HG03064 (cell line): ENCODE data around the gene USP3.
"Not testable (repeated sequence)": the region's sequence is repeated elsewhere in the genome, so short reads cannot be mapped to it uniquely, and the experiment has no call there.

Experiments used
- ATAC-seq: cut with Tn5 transposase; IDR thresholded peaks from one replicate; pipeline ENCODE4 v1.9.1; 2021; ENCODE audit warnings: low read depth; ENCODE audit not compliant: unreplicated experiment

The USP3 gene

GRCh38 chr15:63509955-63510940 lies 5.9 kb downstream of the USP3 start:
- no peak for ATAC-seq

- ATAC-seq, result no peak
Observed at GRCh38 chr15:63512148-63512547, 7.8 kb downstream of the USP3 start.

DNA sequence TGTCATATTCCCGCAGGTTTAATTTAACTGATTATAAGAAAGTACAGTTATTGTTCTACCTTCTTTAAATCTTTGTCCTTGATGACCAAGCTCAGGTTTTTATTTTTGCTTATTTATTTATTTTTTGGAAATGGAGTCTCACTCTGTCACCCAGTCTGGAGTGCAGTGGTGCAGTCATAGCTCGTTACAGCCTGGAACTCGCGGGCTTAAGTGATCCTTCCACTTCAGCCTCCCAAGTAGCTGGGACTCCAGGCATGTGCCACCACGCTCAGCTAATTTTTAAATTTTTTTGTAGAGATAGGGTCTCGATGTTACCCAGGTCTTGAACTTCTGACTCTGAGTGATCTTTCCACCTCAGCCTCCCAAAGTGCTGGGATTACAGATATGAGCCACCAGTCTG lies 8.9 kb downstream of the USP3 start:
- no peak for ATAC-seq

DNA sequence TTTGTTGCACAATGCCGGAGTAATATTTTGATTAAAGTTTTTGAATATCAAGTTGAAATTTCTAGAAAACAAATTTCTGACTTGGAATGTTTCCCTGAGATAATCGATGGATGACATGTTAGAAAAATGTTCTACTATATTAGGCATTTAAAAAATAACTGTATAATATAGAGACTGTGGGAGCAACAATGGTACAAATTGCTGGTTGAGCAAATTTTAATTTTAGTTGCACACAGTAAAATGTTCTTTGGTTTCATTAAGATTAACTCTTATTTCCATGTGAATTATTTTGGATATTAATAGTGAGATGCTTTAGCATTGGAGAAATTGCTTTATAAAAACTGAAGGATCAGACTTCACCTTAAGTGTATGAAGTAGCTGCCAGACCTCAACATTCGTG lies 9.3 kb downstream of the USP3 start:
- no peak for ATAC-seq

DNA sequence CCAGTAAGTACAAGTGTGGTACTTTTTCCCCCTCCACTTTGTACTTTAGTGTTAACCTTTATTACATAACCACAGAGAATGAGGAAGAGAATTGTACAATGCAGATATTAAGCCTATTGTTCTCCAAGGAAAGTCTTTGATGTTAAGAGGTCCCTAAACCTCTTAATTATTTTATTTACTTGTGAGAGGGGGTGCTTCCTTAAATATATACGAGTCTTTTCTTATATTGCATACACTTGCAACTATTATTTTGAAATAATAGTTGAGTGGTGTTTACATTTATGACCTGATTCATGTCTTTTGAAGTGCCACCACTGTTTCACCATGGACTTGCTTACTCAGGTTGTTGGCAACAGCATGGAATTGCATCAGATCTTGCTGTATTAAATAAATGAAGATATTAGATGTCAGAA lies 10.1 kb downstream of the USP3 start:
- no peak for ATAC-seq

GRCh38 chr15:63517202-63517601 lies 12.8 kb downstream of the USP3 start:
- no peak for ATAC-seq

GRCh38 chr15:63517628-63518027 lies 13.2 kb downstream of the USP3 start:
- ATAC-seq, result no peak

DNA sequence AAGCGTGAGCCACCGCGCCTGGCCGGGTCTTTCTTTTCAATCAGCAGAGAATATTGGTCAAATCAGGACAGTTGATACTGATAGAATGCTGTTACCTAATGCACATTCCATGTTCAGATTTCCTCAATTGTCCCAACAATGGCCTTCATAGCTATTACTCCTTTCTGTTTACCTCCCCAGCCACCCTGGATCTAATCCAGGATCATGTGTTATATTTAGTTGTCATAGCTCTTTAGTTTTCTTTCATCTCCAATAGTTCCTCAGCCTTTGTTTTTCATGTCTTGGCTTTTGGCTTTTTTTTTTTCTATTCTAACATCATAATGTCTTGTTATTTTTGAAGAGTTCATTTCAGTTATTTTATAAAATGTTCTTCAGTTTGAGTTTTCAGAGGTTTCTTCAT lies 14.6 kb downstream of the USP3 start:
- no peak for ATAC-seq

DNA sequence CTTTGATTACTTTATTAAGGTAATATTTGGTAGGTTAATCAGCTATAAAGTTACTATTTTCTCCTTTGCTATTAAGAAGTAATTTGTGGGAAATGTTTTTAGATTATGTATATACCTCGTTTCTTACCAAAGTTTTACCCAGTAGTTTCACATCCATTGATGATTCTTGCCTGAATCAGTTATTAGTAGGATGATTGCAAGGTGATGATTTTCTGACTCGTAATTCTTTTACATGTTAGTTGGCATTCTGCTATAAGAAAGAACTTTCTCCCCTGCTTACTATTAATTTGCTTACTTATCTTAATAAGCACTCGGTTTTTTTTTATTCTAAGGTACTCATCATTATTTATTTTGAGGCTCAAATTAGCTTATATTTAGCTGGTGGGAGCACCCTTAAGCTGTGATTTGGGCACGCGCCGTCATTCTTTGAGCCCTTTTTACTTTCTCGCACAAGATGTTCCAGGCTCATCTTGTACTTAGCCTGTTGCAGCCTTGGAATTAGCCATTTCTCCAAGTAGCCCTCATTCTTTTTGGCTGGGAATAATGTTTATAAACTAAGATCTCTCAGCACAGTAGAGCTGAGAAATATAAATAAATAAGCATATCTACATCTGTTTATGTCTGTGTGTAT lies 15.3 kb downstream of the USP3 start:
- ATAC-seq, result no peak

- not testable (repeated sequence) for ATAC-seq
Observed at GRCh38 chr15:63520462-63520861, 16.1 kb downstream of the USP3 start.

DNA sequence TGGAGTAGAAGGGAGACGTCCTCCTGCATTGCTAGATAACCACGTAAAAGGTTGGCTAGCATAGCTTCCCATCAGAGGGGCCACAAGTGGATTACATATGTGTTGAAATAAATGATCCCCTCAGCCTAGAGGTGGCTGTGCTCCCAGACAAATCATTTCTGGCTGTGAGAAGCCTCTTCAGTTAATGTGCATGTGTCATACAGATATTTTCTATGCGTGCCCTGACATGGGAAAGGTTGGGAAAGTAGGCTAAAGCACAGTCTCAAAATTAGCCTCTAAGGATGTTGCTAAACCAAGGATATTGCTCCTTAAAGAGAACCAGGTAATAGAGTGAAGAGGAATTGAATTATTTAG lies 17.8 kb downstream of the USP3 start:
- ATAC-seq, result no peak

DNA sequence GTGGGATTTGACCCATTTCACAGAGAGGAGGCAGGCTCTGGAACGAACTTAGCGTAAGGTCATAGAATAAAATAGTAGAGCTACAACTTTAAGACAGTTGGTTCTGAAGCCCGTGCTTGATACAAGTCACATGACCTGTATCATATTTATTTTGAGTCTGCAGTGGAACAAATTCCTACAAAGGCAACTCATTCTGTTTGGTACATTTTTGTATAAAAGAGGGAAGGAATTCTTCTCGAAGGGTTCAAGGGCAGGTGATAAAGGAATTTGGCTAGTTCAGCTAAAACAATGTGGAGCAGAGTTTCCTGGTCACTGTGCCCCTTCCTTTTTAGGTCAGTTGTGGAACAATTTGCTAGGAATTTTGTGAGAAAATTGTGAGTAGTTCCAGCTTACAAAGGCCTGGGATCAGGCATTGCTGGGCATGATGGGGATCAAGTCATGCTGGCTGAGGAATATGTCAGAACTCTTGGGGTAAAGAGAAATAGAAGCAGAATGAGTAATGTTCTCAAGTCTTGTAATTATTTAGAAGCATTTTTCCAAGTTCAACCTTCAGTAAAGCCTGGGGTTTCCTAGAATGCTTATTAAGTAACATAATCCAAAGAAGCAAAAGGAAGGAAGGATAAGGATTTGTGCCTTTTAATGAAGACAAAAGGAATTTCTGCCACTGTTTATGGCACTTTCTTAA lies 19.1 kb downstream of the USP3 start:
- no peak for ATAC-seq

DNA sequence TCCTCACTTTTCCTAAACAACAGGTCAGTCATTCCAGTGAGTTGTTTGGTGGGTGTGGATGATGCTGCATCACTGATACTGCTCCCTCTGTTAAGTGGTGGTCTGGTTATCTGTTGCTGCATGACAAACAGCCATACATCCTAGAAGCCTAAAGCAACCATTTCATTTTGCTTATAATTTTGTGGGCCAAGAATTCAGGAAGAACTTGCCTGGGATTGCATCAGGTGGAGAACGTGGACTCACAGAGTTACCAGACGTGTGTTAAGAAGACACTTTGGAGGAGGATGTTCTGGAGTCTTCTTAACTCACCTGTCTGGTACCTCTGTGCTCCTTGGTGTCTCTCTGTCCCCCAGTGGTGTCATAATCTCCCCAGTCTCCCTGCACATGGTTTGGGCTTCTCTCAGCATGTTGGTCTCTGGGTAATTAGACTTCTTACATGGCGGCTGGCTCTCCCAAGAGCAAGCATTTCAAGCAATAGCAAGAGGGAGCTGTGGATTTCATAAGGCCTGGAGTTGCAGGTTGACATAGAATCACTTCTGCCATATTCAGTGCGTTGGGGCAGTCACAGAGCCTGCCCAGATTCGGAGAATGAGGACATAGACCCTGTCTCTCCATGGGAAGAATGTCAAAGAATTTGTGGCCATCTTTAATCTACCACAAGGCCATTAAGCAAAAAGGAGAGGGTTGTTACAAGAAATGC lies 20.1 kb downstream of the USP3 start:
- ATAC-seq, result no peak

DNA sequence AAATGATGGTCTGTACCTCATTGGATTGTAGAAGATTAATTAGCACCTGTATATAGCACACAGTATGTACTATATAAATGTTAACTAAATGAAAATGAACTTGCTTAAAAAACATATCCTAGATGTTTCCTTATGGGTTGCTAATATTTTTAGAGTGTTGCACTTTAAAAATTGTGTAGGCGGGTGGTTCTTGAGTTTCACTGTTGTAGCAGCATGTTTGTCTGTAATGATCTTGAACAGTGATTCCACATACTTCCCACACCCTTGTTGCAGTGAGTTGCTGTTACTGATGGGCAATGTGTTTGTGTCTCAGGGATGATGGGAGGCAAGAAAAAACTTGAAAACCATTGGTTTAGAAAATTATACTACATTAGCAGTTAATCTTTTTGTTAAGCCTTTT lies 22.0 kb downstream of the USP3 start:
- ATAC-seq, result no peak

DNA sequence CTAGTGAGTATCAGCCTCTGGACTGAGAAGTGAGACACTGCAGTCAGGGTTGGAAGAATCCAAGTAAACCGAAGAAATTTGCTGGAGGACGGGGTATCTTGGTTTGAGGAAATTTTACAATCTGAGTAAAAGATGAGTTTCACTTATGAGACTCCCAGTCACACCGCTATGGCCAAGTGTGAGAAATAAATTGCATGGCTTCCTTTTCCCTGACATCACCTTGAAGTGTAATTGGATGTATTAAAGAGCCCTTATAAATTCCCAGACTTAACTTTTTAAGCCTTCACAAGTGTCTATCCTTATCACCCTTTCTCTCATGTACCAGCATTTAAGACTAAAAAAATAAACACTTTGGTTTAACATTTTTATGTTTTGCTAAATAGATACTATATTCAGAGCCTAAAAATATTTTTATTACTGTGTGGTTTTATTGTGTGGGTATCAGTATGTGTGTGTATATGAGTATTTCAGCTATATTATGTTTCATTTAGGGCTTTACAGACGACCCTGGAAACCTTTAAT lies 23.8 kb downstream of the USP3 start:
- ATAC-seq, result no peak

GRCh38 chr15:63530235-63530634 lies 25.8 kb downstream of the USP3 start:
- ATAC-seq, result no peak

GRCh38 chr15:63530752-63531299 lies 26.4 kb downstream of the USP3 start:
- no peak for ATAC-seq

- ATAC-seq, result no peak
Observed at GRCh38 chr15:63531586-63531985, 27.2 kb downstream of the USP3 start.

- no peak for ATAC-seq
Observed at GRCh38 chr15:63532307-63532744, 27.9 kb downstream of the USP3 start.

GRCh38 chr15:63534888-63535287 lies 30.5 kb downstream of the USP3 start:
- not testable (repeated sequence) for ATAC-seq
